HG02678 (cell line): ENCODE measurements around the gene KIZ.
"Not testable (repeated sequence)": the region's sequence is repeated elsewhere in the genome, so short reads cannot be mapped to it uniquely, and the experiment has no call there.

Source experiments
- ATAC-seq: cut with Tn5 transposase; IDR thresholded peaks from one replicate; pipeline ENCODE4 v1.9.1; 2021; ENCODE audit warnings: mild to moderate bottlenecking, moderate library complexity; ENCODE audit not compliant: unreplicated experiment

KIZ gene

DNA sequence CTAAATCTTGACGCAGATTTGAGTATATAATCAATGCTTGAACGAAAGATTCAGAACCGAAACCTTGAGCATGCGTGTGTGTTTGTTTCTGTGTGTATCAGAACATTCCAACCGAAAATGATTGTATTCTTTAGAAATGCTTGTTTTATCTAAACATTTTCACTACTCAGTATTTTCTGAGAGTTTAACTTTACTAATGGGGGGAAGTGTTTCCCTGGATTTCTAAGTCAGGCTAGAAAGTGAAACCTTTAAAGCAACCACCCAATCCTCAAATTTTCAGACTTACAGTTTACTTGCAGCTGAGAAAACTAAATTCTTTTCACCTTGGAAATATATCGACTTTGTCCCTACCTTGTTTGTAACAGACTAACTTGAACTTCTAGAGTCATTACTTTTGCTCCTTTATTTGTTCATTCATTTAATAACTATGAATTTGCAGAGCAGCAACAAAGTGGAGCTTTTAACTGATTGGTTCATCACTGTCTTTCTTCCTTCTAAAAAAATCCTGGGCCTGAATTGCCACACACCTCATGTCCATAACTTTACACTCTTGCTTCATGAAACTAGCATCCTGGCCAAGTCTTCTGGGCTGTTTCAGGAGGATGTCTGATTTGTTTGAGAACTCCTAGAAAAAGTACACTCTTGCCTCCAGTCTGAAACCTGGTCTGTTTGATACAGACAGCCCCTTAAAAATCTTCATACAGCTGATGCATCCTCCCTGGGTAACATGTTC, 99.5 kb downstream of the KIZ start:
- no peak for ATAC-seq

DNA sequence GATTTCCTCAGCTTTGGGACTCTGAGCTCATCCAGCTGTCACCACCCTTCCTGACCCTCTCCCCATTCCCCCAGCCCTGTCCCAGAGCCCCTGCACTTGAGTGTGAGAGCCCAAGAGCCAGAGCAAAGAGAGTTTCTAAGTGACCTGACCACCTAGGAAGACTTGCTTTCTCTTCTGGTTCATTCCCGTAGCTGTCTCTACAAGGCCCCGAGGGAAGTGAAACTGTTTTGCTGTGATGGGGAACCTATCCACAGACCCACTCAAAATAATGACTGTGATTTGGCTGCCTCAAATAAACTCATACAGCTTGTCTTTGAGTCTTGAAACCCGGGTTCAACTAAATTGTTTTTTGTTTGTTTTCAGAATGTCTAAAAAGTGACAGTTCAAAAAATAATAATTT, 102.6 kb downstream of the KIZ start:
- peak; percentile 95 for ATAC-seq

DNA sequence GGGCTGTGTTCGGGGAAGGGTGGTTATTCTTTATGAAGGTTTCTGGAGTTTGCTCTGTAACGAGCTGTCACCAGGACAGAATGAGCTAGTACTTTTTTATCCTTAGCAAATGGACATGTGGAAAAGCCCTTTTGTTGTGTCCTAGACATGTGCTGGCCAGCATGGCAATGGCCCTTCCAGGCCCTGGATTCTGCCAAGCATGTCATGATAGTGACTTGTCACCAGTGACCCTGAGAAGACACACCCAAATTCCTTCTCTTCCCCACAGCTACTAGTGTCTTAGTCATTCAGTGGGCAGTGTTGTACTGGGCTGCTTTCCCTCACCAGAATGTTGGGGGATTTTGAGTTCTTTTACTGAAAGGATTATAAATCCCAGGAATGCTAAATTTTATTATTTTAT, 103.3 kb downstream of the KIZ start:
- ATAC-seq = no peak

DNA sequence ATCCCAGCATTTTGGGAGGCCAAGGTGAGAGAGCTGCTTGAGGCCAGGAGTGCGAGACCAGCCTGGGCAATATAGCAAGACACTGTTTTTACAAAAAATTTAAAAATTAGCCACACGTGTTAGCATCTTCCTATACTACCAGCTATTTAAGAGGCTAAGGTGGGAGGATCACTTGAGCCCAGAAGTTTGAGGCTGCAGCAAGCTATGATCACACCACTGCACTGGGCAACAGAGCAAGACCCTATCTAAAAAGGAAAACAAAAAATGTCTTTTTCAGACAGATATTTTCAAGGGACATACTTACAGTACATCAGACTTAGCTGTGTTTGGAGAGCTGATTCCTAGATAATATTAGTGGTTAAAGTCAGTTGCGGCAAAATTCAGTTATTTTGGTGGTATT, 104.3 kb downstream of the KIZ start:
- no peak for ATAC-seq

DNA sequence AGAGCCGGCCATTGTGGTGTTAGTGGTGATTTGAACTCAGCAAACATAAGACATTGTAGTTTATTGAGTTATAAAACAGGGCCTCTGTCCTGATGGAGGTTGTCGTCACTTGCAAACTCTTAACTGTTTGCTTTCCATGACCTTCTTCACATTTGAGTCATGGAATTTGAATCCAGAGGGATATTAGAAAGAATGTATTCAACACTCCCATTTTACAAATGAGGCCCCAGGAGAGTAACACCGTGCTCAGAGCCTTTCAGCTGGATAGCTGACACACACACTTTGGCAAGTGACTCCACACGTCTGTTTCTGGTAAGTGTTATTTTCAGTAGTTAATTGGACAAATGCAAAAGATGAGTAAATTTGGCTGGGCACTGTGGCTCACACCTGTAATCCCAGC, 104.8 kb downstream of the KIZ start:
- ATAC-seq = no peak

DNA sequence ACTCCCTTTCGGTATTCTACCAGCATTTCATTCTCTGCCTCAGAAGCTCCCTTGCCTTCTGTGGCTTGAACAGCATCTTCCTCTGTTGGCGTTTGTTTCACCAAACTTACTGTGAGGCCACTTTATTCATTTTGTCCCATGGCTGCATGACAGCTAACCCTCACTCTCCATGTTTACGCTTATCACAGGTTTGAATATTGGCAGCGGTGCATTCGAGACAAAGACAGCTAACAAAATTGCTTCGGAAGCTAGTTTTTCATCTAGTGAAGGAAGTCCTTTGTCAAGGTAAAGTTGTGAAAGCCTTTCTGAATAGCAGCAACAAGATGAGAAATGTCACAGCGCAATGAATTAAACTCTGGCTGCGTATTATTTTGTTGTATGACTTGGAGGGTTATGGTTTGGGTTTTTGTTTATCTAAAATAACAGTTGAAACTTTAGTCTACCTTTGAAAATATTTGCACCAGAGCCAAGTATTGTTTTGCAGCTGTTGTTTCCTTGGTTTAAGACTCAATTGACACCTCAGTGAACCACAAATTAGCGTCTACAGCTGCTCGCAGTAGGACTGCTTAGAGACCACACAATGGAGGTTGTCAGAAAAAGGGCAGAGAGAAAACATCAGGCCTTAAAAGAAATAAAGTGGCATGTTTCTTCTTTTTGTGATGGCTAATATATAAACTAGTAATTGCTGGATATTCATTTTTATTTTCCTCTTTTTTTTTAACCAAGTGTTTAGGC, 106.8 kb downstream of the KIZ start:
- ATAC-seq = no peak

DNA sequence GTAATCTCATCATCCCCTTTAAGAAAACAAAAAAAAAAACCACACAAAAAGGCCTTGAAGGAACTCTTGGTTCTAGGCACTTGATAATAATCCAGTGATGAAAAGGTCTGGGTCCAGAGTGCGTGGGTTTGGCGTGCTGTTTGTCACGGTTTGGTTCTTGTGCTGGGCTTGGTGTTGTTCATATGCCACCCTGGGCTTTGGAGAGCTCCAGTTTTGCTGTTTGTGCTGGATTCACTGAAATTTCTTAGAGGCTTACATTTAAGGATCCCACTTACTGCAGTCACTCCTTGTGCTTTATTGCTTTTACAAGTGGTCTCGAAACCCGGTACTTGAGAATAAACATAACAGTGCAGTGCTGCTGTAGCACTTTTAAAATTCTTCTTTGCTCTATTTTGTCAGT, 108.4 kb downstream of the KIZ start:
- ATAC-seq = no peak

DNA sequence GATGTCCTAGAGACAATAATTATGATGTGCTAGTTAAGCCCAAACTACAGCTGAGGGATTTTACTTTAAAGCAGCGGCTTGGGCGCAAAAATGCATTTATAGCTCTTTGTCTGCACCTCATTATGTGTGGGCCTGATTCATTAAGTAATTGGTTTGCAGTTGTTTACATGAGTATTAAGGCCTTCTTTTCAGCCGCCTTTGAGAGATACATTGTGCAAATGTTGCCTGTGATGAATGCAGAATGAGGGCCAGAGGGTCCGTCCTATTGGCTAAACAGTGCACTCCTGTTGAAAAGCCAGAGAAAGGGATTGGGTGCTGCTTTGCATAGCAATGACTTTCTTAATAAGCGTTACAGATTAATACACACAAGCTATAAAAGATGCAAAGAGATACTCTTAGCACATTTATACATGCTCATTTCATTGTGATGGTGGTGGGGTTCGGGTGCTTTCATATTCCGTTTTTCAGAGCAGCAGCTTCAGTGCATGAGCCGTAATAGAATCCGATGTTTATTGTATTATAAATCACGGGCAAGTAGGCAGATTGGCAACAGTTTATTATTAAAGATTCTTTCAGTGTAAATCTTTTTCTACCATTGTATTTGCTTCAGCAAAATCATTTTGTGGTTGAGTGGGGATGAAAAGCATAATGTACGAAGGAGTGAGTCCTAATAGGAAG, 109.1 kb downstream of the KIZ start:
- ATAC-seq = no peak

DNA sequence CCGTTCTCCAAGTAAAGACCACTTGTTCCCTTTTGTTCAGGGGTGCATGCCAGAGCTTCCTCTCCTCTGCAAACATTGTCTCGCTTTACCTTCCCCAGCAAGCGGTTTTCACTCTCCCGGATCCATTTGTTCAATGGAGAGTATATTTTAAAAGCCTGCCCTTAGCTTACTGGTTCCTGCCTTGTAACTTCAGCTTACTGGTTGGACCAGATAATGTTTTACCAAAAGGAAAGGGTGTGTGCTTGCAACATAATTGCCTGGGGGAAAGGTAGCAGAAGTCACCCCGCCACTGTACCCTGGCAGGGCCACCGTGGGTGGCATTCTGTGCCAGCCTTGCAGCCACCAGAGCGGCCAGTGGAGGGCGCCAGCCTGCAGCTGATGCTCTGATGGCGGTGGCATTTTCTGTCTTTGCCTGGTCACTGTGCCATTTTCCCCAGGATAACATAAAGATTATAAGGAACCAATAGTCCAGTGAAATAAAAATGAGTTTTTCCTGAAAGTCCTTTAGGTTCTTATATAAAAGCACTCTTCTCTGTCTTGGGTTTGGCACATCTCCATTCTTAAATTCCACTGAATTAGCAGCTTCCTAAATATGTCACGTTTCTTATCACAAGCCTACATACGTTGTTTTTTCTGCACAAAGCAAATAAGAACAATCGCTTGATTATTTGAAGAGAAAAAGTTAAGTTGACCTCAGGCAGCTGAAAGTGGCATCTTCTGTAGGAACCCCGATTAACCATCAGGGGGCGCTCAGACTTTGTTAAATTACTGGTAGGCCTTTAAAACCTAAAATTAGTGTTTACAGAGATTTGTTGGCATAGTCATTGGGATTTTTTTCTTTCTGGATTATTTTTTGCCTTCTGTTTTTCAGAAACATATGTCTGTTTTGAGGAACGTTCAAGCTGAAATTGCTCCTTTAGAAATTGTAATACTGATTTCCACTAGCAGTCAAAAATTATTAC, 109.9 kb downstream of the KIZ start:
- peak; percentile 52 for ATAC-seq

DNA sequence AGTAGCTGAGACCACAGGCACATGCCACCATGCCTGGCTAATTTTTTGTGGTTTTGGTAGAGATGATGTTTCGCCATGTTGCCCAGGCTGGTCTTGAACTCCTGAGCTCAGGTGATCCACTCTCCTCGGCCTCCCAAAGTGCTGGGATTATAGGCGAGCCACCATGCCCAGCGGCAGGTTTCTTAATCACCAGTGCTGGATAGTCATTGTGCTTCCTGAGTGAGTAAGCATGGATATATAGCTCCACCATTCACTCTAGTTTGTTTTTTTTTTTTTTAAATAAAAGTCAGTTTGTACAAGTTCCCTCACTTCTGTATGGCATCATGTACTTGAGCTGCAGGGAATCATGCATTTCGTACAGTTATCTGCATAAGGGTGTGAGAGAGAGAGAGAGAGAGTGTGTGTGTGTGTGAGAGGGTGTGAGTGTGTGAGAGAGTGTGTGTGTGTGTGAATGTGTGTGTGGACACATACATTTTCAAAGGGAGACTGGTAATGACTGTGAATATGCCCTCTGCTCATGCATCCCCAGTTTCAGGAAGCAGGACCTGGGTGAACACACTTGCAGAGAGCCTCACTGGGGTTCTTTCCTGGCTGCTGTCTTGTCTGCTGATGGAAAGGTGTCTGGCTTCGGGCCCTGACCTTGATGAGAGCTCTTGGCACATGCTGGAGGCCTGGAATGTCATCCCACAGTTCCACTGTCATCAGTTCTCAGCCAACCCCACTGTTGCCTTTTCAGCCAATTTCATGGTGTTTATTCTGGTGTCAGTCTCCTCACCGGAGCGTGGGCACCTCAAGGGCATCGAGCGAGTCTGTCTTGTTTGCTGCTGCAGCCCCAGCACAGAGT, 112.3 kb downstream of the KIZ start:
- no peak for ATAC-seq

DNA sequence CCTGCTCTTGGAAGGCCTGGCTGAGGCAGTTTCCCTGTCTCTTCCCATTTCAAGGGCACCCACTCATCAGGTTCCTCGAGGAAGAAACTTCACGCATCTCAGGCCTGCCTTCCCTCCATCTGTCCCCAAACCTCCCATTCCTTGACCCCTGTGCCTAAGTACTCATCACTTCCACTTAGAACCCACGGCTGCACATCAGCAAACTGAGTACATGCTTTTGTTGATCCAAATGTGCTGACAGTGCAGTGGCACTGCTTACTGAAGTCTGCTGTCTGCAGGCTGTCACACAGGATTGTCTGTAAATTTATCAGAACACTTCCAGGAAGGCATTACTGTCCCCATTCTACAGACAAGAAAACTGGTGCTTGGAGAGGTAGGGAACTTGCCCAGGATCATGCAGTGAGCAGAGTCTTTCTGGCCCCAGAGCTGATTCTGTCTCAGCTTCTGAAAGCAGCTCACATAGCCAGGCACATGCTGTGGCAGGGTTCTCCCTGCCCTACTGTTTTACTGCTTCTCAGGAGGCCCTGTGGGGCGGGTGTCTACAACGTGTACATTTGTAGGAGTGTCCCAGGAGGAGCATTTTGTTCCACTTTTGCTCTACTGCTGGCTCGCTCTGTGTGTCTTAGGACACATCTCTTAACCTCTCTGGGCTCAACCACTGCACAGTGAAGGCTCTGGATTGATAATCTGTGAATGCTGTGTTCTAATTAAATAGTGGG, 113.1 kb downstream of the KIZ start:
- ATAC-seq = no peak

DNA sequence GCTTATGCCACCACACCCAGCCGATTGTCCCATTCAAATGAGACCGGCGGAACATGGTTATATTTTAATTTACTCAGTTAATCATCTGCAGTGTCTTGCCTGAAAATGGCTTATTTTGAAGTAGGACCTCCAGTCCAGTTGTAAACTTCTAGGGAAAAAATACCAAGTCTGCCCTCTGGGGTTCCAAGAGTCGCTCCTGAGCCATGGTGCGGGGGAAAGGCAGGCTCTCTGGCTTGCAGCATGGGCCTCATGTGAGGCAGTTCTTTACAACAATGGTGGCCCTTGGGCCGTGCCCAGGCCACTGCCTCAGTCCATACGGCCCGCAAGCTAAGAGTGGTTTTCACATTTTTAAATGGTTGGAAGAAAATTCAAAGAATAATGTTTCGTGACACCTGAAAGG, 114.5 kb downstream of the KIZ start:
- no peak for ATAC-seq

DNA sequence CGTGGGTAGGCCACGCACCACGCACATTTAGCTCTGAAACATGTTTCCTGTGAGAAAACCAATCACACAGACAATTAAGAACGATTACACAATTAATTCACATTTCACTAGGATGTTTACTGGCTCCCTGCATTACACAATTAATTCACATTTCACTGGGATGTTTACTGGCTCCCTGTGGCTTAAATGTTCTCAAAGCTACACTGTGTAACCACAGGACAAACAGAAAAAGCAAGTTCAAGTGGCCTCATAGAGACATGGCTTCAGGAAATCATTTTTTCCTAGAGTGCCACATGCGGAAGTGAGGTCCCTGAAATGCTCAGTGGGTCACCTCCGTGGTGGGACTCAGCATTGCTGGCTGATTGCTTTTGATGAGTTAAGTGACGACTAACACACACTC, 115.5 kb downstream of the KIZ start:
- no peak for ATAC-seq

DNA sequence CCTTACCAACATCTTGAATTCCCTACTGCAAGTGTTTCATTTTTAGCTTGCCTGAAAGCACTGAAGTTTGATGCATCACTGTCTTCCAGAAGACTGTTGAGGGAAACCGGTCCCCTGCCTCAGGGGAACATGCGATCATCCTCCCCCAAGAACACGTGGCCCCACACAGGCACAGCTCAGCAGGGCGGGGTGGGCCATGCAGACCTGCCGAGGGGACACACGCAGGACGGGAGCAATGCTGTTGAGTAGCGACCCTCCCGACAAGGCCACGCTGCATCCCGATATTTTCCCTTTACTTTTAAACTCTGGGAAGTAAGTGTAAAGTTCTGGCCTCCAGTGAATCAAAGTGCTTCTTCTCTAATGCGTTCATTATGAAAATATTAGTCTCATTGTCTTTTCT, 117.9 kb downstream of the KIZ start:
- ATAC-seq = no peak

DNA sequence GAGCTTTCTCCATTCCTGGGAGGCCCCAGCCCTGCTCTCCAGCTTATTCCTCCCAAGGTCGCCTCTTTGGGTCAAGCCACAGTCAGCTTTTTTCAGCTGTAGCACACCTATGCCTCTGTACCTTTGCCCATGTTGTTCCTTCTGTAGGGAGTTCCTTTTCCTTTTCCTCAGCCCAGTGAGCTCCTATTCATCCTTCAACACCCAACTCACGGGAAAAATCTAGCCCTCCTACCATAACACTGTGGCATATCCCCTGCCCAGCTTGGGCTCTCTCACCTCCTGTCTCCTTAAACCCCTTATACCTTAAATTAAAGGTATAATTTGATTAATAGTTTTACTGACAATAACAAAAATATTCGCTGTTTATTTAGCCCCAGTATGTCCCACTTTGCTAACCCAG, 118.9 kb downstream of the KIZ start:
- ATAC-seq = no peak

DNA sequence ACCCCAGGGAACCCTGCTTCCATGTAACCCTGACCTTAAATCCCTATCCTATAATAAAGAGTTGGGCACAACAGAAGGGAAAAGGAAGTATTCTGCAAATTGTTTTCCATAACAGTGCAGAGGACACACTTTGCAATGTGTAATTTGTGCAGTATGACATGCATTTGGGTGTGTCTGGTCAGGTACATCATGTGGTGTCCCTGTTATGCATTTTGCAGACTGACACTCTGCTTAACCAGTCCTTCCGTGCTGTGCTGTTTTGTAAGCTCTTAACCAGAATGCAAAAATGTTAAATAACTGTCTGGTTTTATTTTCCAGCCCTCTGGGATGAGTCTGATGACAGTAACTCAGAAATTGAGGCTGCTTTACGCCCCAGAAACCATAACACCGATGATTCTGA, 120.3 kb downstream of the KIZ start:
- no peak for ATAC-seq

DNA sequence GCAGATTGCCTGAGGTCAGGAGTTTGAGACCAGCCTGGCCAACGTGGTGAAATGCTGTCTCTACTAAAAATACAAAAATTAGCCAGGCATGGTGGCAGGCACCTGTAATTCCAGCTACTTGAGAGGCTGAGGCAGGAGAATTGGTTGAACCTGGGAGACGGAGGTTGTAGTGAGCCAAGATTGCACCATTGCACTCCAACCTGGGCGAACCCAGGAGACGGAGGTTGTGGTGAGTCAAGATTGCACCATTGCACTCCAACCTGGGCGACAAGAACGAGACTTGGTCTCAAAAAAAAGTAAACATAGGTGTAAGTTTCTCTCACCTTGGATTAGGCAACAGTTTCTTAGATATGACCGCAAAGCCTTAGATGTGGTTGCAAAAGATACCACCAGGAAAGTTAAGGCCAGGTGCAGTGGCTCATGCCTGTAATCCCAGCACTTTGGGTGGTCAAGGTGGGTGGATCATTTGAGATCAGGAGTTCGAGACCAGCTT, 121.8 kb downstream of the KIZ start:
- not testable (repeated sequence) for ATAC-seq

DNA sequence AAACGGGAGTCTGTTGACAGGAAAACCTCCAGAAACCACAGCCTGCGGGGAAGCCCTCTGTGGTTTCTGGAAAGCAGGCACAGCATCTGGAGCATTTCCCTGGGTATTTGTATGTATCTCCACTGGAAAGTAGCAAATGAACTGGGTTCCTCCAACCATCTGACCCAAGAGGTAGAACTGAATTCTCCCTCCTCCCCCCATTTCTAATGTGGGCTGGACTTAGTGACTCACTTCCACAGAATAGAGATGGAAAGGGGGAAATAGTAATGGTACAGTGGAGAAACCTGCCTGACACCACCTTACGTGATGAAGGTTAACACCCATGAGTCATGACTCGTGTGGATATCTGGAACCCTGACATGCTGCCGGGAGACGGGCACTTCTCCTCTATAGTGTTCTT, 125.4 kb downstream of the KIZ start:
- no peak for ATAC-seq

DNA sequence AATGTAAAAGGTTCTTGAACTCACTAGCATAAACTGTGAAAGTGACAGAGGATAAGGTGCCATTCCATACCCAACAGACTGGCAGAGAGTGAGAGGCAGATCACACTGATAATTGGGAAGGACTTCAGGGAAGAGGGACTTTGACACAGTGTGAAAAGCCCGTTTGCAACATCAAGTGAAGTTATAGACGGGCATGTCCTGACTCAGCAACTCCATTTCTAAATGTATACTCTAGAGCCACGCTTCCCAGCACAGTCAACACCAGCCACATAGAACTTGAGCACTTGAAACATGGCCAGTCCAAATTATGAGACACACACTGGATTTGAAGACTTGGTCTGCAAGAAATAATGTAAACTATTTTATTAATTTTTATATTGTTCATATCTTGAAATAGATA, 131.3 kb downstream of the KIZ start:
- ATAC-seq = no peak
